Esophagus squamous epithelium (tissue), 5 donors: Measurements from ENCODE around the gene ZNF263. TPM values are rescaled to one million over a fixed set of nuclear protein-coding genes. Genes with fewer than 3 reads are reported as not detected.

Experiments
- DNase-seq: peaks from one replicate; lab custom pipeline; 2025; lab: John Stamatoyannopoulos, UW
- H3K27ac ChIP-seq, 4 donors: fragments of 200-600 bp; sonication (generic); one replicate each; pipeline ENCODE4 v1.5.1; 2016 to 2019; ENCODE audit warnings: mild to moderate bottlenecking in 1 of 4
- H3K27me3 ChIP-seq, 4 donors: fragments of 200-600 bp; sonication (generic); 1 replicate in 3 of 4; 2 replicates in 1 of 4; pipeline versions ENCODE4 v1.5.1 to v1.6.0; 2017 to 2021; ENCODE audit warnings: antibody characterized with exemption in 1 of 4
- H3K36me3 ChIP-seq, 3 donors: fragments of 200-600 bp; sonication (generic); one replicate each; pipeline ENCODE4 v1.5.1; 2016 to 2019
- H3K4me1 ChIP-seq, 3 donors: fragments of 200-600 bp; sonication (generic); one replicate each; pipeline ENCODE4 v1.5.1; 2017 to 2019
- H3K4me3 ChIP-seq, 4 donors: fragments of 200-600 bp; sonication (generic); 1 replicate in 3 of 4; 2 replicates in 1 of 4; pipeline ENCODE4 v1.5.1; 2016 to 2019; ENCODE audit warnings: mild to moderate bottlenecking in 2 of 4, moderate library complexity in 1 of 4
- H3K9me3 ChIP-seq, 3 donors: fragments of 200-600 bp; sonication (generic); one replicate each; pipeline ENCODE4 v1.5.1; 2016 to 2019
- CTCF ChIP-seq, 6 experiments: fragments of 450-650 bp in 4 of 6; fragments of 200-600 bp in 2 of 6; sonication (generic) in 2 of 6; IDR thresholded peaks; one replicate each; pipeline ENCODE4 v1.5.1; 2016 to 2019; ENCODE audit warnings: antibody characterized with exemption in 6 of 6, mild to moderate bottlenecking in 4 of 6, moderate library complexity in 4 of 6
- POLR2A ChIP-seq, 4 donors: fragments of 450-650 bp; IDR thresholded peaks; one replicate each; pipeline ENCODE4 v1.6.1; 2017; ENCODE audit warnings: antibody characterized with exemption in 4 of 4, mild to moderate bottlenecking in 4 of 4, moderate library complexity in 3 of 4
- WGBS, 2 donors: methylation state at CpG; one replicate each; pipeline ENCODE4 v1.1.5; 2018; 5-methylcytosine and 5-hydroxymethylcytosine counted together
- intact Hi-C: fragments of 100-400 bp; cut with DNase I; formaldehyde crosslinking; loops from one replicate; pipeline ENCODE4 v1.15.0; 2022
- total RNA-seq, 4 donors: library from RNA; depleted of rRNA; stranded (reverse); fragments of >200 nt; gene quantifications; one replicate each; pipeline ENCODE4 v1.1.0, GENCODE V29; 2016
- donor health status: DM: yes; HTN: yes; CAD: no.

ZNF263 gene
- total RNA-seq, 4 donors from 2014 or later: 15.7 to 40.1 (median 24.1) TPM

- Histone ChIP-seq H3K4me1 (no peaks in the 10 kb centered on the region), H3K27ac (no peak overlapping the region), H3K27me3 (peaks cover 0 to 18% (median 0%) of the 10 kb centered on the region in 4 donors), H3K9me3 (no peaks in the 10 kb centered on the region), H3K36me3 (no peaks in the 10 kb centered on the region), H3K4me3 (no peak overlapping the region)
- intact Hi-C loops: no loop called here
- TF ChIP-seq CTCF (IDR thresholded peaks at IDR 0.05): no peak
- no peak for TF ChIP-seq POLR2A (IDR thresholded peaks at IDR 0.05)
- no peak for DNase-seq
- WGBS, 2 donors: 66 to 73% methylated on average over 4 to 5 of the region's 5 CpGs
Measured at GRCh38 chr16:3241761-3242160, 41.5 kb upstream of the ZNF263 start.

GRCh38 chr16:3242709-3243108 is 40.6 kb upstream of the ZNF263 start:
- Histone ChIP-seq H3K9me3 (no peaks in the 10 kb centered on the region), H3K36me3 (no peaks in the 10 kb centered on the region), H3K27ac (no peak overlapping the region), H3K4me3 (no peak overlapping the region), H3K4me1 (no peaks in the 10 kb centered on the region), H3K27me3 (peaks cover 0 to 18% (median 0%) of the 10 kb centered on the region in 4 donors)
- DNase-seq: no peak
- intact Hi-C loops: no loop called here
- 59 to 68% methylated on average over 11 of the region's 11 CpGs for WGBS, 2 donors
- TF ChIP-seq POLR2A (IDR thresholded peaks at IDR 0.05): no peak
- no peak for TF ChIP-seq CTCF (IDR thresholded peaks at IDR 0.05)

- WGBS, 2 donors: 76 to 78% methylated on average over 6 of the region's 6 CpGs
- intact Hi-C loops: no loop called here
- DNase-seq: no peak
- Histone ChIP-seq H3K27me3 (peaks cover 0 to 26% (median 0%) of the 10 kb centered on the region in 4 donors), H3K27ac (no peak overlapping the region), H3K9me3 (no peaks in the 10 kb centered on the region), H3K36me3 (no peaks in the 10 kb centered on the region), H3K4me1 (no peaks in the 10 kb centered on the region), H3K4me3 (no peak overlapping the region)
- TF ChIP-seq POLR2A (IDR thresholded peaks at IDR 0.05) (no peak), CTCF (IDR thresholded peaks at IDR 0.05) (no peak)
Measured at GRCh38 chr16:3243882-3244281, 39.4 kb upstream of the ZNF263 start.

- intact Hi-C loops: no loop called here
- Histone ChIP-seq H3K4me3 (no peak overlapping the region), H3K4me1 (no peaks in the 10 kb centered on the region), H3K36me3 (no peaks in the 10 kb centered on the region), H3K27me3 (peaks cover 0 to 36% (median 0%) of the 10 kb centered on the region in 4 donors), H3K9me3 (no peaks in the 10 kb centered on the region), H3K27ac (no peak overlapping the region)
- WGBS, 2 donors: 63 to 70% methylated on average over 6 to 7 of the region's 7 CpGs
- DNase-seq: no peak
- TF ChIP-seq CTCF (IDR thresholded peaks at IDR 0.05): no peak
- no peak for TF ChIP-seq POLR2A (IDR thresholded peaks at IDR 0.05)
Measured at GRCh38 chr16:3246002-3246401, 37.3 kb upstream of the ZNF263 start.

- H3K27ac ChIP-seq: no peak overlapping the region
- no peaks in the 10 kb centered on the region for H3K4me1 ChIP-seq
- peaks cover 0 to 32% (median 0%) of the 10 kb centered on the region in 4 donors for H3K27me3 ChIP-seq
- intact Hi-C loops: no loop called here
- TF ChIP-seq POLR2A (IDR thresholded peaks at IDR 0.05) (no peak), CTCF (IDR thresholded peaks at IDR 0.05) (no peak)
- no peaks in the 10 kb centered on the region for H3K36me3 ChIP-seq
- WGBS, 2 donors: 78 to 83% methylated on average over 6 of the region's 10 CpGs
- no peak for DNase-seq
- H3K4me3 ChIP-seq: no peak overlapping the region
- no peaks in the 10 kb centered on the region for H3K9me3 ChIP-seq
Measured at GRCh38 chr16:3246876-3247275, 36.4 kb upstream of the ZNF263 start.
